NB4 (cell line): ENCODE data around the gene RAB33A.

Experiments used
- DNase-seq: peaks from one replicate; pipeline ENCODE4 v3.0.0; 2010; ENCODE audit warnings: low read depth
- H3K4me3 ChIP-seq: one replicate; pipeline ENCODE4 v1.5.1; 2011; ENCODE audit warnings: mild to moderate bottlenecking, low read depth, low read length, moderate library complexity
- CTCF ChIP-seq: IDR thresholded peaks from one replicate; pipeline ENCODE4 v1.5.1; 2012; ENCODE audit warnings: low read depth, low read length
- MAX ChIP-seq: IDR thresholded peaks from 2 replicates; pipeline ENCODE4 v1.6.1; 2011; ENCODE audit warnings: low read depth, low read length
- MYC ChIP-seq: IDR thresholded peaks from 2 replicates; pipeline ENCODE4 v1.6.1; 2011; ENCODE audit warnings: low read depth, low read length
- POLR2A ChIP-seq: IDR thresholded peaks from 2 replicates; pipeline ENCODE4 v1.6.1; 2011; ENCODE audit warnings: mild to moderate bottlenecking; ENCODE audit not compliant: insufficient read length; ENCODE audit errors: extremely low read depth

RAB33A gene

GRCh38 chrX:130136961-130137360 is 34.8 kb upstream of the RAB33A start:
- DNase-seq: no peak
- TF ChIP-seq MAX: no peak
- no peak overlapping the region for H3K4me3 ChIP-seq

DNA sequence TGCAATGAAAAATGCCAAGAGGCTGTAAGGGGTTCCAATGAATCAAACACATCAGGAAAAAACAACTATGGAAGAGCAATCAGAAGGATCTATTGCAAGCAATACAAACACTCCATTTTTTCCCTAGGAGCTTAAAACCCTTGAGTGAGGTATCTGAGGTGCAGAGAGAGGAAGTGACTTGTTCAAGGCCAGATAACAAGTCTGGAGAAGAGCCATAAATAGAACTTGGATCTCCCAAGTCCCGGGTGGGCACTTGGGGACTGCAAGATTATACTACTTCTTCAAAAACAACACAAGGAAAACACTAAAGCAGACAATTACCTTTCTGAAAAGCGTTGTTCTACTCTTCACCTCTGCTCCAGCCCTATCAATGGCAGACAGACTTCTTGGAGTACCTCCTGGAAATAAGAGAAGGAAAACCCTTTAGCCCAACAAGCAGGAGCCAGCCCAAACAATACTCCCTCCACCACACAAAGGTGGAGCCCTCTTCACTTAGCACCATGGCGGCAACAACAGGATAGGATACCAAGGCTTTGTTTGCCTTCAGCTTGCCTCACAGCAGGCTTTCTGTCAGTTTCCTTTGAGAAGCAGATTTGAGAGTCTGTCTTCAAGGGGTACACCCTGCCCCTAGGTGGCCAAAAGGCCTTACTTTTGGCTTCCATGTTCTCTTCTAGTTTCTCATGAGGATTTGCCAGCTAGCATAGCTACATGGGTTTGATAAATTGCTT is 32.1 kb upstream of the RAB33A start:
- H3K4me3 ChIP-seq: no peak overlapping the region
- no peak for DNase-seq
- TF ChIP-seq MYC: no peak
- TF ChIP-seq MAX: no peak
- no peak for TF ChIP-seq CTCF
- no peak for TF ChIP-seq POLR2A

- no peak for DNase-seq
- no peak for TF ChIP-seq MAX
- TF ChIP-seq MYC: no peak
- TF ChIP-seq POLR2A: no peak
- TF ChIP-seq CTCF: no peak
- no peak overlapping the region for H3K4me3 ChIP-seq
These were observed 27.3 kb upstream of the RAB33A start for GRCh38 chrX:130144509-130144908.

DNA sequence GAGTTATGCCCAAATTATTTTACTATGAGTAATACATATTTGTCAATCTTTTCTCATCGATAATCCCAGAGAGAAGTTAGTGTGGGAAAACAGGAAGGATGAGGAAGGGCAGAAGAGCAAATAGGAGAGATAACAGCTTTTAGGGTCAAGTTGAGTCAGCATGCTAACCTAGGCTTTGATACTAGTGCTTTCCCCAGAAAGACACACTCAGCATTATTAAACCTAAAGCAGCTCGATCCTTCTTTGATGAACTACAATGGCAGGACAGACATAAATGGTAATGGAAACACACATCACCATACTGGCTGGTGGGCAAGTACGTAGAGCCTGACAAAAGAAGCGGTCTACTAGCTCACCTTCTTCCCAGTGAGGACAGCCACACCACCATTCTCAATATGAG is 26.6 kb upstream of the RAB33A start:
- no peak for DNase-seq
- no peak overlapping the region for H3K4me3 ChIP-seq
- no peak for TF ChIP-seq CTCF
- no peak for TF ChIP-seq POLR2A
- no peak for TF ChIP-seq MYC
- no peak for TF ChIP-seq MAX

DNA sequence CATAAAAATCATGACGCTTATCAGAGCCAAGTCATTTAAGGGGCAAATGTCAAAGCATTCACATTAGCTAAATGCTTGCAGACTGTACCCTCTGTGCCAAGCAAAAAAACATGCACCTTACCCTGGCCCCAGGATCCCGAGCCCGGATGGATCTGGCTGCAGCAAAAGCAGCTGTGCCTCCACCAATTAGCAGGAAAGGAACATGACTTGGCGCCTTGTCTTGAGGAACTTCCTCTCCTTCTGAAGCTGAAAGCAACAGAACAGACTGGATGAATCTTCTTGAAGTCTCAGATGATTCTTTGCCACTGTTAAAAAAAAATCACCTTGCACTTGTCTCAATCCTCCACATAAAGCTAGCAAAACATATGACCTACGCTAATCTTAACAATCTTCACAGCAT is 24.1 kb upstream of the RAB33A start:
- TF ChIP-seq POLR2A: no peak
- no peak for TF ChIP-seq MAX
- TF ChIP-seq MYC: no peak
- DNase-seq: no peak
- H3K4me3 ChIP-seq: no peak overlapping the region

GRCh38 chrX:130155564-130155963 is 16.2 kb upstream of the RAB33A start:
- DNase-seq: no peak
- H3K4me3 ChIP-seq: no peak overlapping the region
- no peak for TF ChIP-seq POLR2A
- TF ChIP-seq MAX: no peak

- no peak for TF ChIP-seq MAX
- no peak for TF ChIP-seq CTCF
- TF ChIP-seq MYC: no peak
- TF ChIP-seq POLR2A: no peak
- no peak for DNase-seq
- H3K4me3 ChIP-seq: no peak overlapping the region
These were observed 13.5 kb upstream of the RAB33A start for GRCh38 chrX:130158311-130158710.
